BLaER1 (cell line): ENCODE data around the gene IVD.

Experiments used
- H3K27ac ChIP-seq: shearing (Covaris generic); formaldehyde crosslinking; 2 replicates; pipeline ENCODE4 v1.8.1; 2022
- H3K27me3 ChIP-seq: shearing (Covaris generic); formaldehyde crosslinking; 2 replicates; pipeline ENCODE4 v1.8.1; 2022
- H3K36me3 ChIP-seq: shearing (Covaris generic); formaldehyde crosslinking; 2 replicates; pipeline ENCODE4 v1.8.1; 2022
- H3K4me1 ChIP-seq: shearing (Covaris generic); formaldehyde crosslinking; 2 replicates; pipeline ENCODE4 v1.8.1; 2022
- H3K4me2 ChIP-seq: shearing (Covaris generic); formaldehyde crosslinking; 2 replicates; pipeline ENCODE4 v1.8.1; 2022
- H3K4me3 ChIP-seq: shearing (Covaris generic); formaldehyde crosslinking; 2 replicates; pipeline ENCODE4 v1.8.1; 2022
- H3K9ac ChIP-seq: shearing (Covaris generic); formaldehyde crosslinking; 2 replicates; pipeline ENCODE4 v1.8.1; 2022
- H3K9me3 ChIP-seq: shearing (Covaris generic); formaldehyde crosslinking; 2 replicates; pipeline ENCODE4 v1.8.1; 2022
- H4K20me1 ChIP-seq: shearing (Covaris generic); formaldehyde crosslinking; 2 replicates; pipeline ENCODE4 v1.8.1; 2022
- Cebpa-rat ChIP-seq: shearing (Covaris generic); IDR thresholded peaks from 2 replicates; pipeline ENCODE4 v1.8.1; 2022

IVD gene

GRCh38 chr15:40412095-40412759, 6.6 kb downstream of the IVD start:
- H3K9ac ChIP-seq, result no peak overlapping the region
- H3K4me1 ChIP-seq, result peaks cover 8% of the 10 kb centered on the region
- no peak overlapping the region for H3K27ac ChIP-seq
- no peaks in the 10 kb centered on the region for H3K27me3 ChIP-seq
- no peaks in the 10 kb centered on the region for H3K9me3 ChIP-seq
- H3K4me2 ChIP-seq, result no peak overlapping the region
- H3K4me3 ChIP-seq, result no peak overlapping the region
- no peak for TF ChIP-seq Cebpa-rat
- peaks cover 99% of the 10 kb centered on the region for H3K36me3 ChIP-seq
- peaks cover 33% of the 10 kb centered on the region for H4K20me1 ChIP-seq

- H3K9ac ChIP-seq, result no peak overlapping the region
- peaks cover 99% of the 10 kb centered on the region for H3K36me3 ChIP-seq
- no peaks in the 10 kb centered on the region for H3K9me3 ChIP-seq
- H3K4me1 ChIP-seq, result no peaks in the 10 kb centered on the region; the same call in 1 of the 2 replicates
- H3K27ac ChIP-seq, result no peak overlapping the region
- H3K4me2 ChIP-seq, result no peak overlapping the region
- no peaks in the 10 kb centered on the region for H3K27me3 ChIP-seq
- H4K20me1 ChIP-seq, result peaks cover 26% of the 10 kb centered on the region
- H3K4me3 ChIP-seq, result no peak overlapping the region
- no peak for TF ChIP-seq Cebpa-rat
These were observed 7.4 kb downstream of the IVD start for GRCh38 chr15:40413036-40413435.

DNA sequence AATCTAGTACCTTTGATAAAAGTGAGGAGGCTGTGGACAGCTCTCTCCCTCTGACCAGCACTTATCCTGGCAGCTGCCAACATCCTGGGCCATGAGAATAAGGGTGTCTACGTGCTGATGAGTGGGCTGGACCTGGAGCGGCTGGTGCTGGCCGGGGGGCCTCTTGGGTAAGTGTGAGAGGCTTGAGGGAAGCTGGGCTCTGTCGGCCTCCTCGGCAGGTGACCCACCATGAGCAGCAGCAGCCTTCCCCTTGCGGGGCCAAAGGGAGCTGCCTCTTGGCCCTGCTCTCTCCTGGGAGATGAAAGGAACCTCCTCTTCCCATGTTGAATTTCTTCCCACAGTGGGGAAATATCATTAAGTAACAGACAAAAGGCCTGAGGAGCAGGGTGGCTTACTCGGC, 9.2 kb downstream of the IVD start:
- TF ChIP-seq Cebpa-rat, result no peak

GRCh38 chr15:40415226-40415625, 9.6 kb downstream of the IVD start:
- Histone ChIP-seq H3K9ac (no peak overlapping the region), H3K4me1 (no peaks in the 10 kb centered on the region), H4K20me1 (peaks cover 20% of the 10 kb centered on the region), H3K4me3 (no peak overlapping the region), H3K27me3 (no peaks in the 10 kb centered on the region), H3K9me3 (no peaks in the 10 kb centered on the region), H3K4me2 (no peak overlapping the region), H3K36me3 (peaks cover 90% of the 10 kb centered on the region), H3K27ac (no peak overlapping the region)
- TF ChIP-seq Cebpa-rat, result no peak

More for the DNA sequence above, 9.2 kb downstream of the IVD start:
- Histone ChIP-seq H3K36me3 (peaks cover 94% of the 10 kb centered on the region), H4K20me1 (peaks cover 20% of the 10 kb centered on the region), H3K4me2 (no peak overlapping the region), H3K4me3 (no peak overlapping the region), H3K27ac (no peak overlapping the region), H3K4me1 (no peaks in the 10 kb centered on the region), H3K9ac (no peak overlapping the region), H3K27me3 (no peaks in the 10 kb centered on the region), H3K9me3 (no peaks in the 10 kb centered on the region)

DNA sequence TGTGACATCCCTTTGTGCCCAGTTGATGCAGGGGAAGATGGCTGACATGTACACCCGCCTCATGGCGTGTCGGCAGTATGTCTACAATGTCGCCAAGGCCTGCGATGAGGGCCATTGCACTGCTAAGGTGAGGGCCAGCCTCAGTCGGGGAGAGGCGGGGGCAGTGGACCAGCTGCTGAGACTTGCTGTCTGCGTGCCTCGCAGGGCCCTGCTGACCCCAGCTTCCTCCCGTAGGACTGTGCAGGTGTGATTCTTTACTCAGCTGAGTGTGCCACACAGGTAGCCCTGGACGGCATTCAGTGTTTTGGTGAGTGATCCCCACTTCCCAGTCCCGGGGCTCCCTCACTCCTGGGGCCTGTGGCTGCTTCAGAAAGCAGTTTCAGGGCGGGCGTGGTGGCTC, 10.5 kb downstream of the IVD start:
- peaks cover 82% of the 10 kb centered on the region for H3K36me3 ChIP-seq
- no peak for TF ChIP-seq Cebpa-rat
- H3K4me3 ChIP-seq, result no peak overlapping the region
- H3K4me1 ChIP-seq, result peaks cover 4% of the 10 kb centered on the region; the same call in 1 of the 2 replicates
- no peak overlapping the region for H3K4me2 ChIP-seq
- peaks cover 23% of the 10 kb centered on the region for H4K20me1 ChIP-seq
- H3K9ac ChIP-seq, result no peak overlapping the region
- no peak overlapping the region for H3K27ac ChIP-seq
- H3K9me3 ChIP-seq, result no peaks in the 10 kb centered on the region
- H3K27me3 ChIP-seq, result no peaks in the 10 kb centered on the region

DNA sequence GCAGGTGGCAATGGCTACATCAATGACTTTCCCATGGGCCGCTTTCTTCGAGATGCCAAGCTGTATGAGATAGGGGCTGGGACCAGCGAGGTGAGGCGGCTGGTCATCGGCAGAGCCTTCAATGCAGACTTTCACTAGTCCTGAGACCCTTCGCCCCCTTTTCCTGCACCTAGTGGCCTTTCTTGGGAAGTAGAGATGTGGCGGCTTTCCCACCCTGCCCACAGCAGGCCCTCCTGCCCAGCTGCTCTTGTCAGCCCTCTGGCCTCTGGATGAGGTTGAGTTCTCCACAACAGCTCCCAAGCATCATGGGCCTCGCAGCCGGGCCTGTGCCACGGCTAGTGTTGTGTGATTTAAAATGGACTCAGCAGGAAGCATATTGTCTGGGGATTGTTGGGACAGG, 12.5 kb downstream of the IVD start:
- H3K4me2 ChIP-seq, result no peak overlapping the region
- peaks cover 14% of the 10 kb centered on the region; the same call in 1 of the 2 replicates for H4K20me1 ChIP-seq
- no peak for TF ChIP-seq Cebpa-rat
- H3K4me3 ChIP-seq, result no peak overlapping the region
- H3K27ac ChIP-seq, result no peak overlapping the region
- peaks cover 13% of the 10 kb centered on the region for H3K4me1 ChIP-seq
- H3K27me3 ChIP-seq, result no peaks in the 10 kb centered on the region
- no peaks in the 10 kb centered on the region for H3K9me3 ChIP-seq
- peaks cover 61% of the 10 kb centered on the region for H3K36me3 ChIP-seq
- no peak overlapping the region for H3K9ac ChIP-seq

GRCh38 chr15:40420071-40420713, 14.6 kb downstream of the IVD start:
- no peak overlapping the region for H3K27ac ChIP-seq
- H3K27me3 ChIP-seq, result no peaks in the 10 kb centered on the region
- peaks cover 13% of the 10 kb centered on the region for H3K4me1 ChIP-seq
- no peak overlapping the region for H3K9ac ChIP-seq
- H4K20me1 ChIP-seq, result peaks cover 12% of the 10 kb centered on the region; the same call in 1 of the 2 replicates
- H3K36me3 ChIP-seq, result peaks cover 40% of the 10 kb centered on the region
- no peak for TF ChIP-seq Cebpa-rat
- H3K4me2 ChIP-seq, result no peak overlapping the region
- no peaks in the 10 kb centered on the region for H3K9me3 ChIP-seq
- H3K4me3 ChIP-seq, result no peak overlapping the region

DNA sequence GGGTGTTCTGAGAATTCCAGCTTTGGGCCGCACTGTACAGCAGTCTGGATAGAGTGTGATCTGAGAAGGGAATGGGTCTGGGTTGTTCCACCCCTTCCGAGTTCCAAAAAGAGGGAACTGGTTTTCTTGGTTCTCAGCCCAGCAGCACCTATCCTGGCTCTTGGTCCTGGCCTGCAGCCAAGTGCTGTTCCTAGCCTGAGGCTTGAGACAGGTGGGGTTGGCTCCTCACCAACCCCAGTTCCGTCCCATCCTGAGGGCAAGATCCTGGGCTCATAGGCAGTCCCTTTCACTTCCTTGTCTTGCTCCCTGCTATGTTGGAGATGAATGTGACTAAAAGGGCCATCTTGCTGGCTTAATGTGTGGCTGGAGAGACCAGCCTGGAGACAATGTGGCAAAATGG, 15.2 kb downstream of the IVD start:
- Histone ChIP-seq H3K9ac (no peak overlapping the region), H3K4me2 (no peak overlapping the region; the same call in 1 of the 2 replicates), H3K4me3 (no peak overlapping the region), H3K4me1 (peaks cover 16% of the 10 kb centered on the region), H3K27ac (no peak overlapping the region), H3K27me3 (no peaks in the 10 kb centered on the region), H3K36me3 (peaks cover 34% of the 10 kb centered on the region), H3K9me3 (no peaks in the 10 kb centered on the region), H4K20me1 (peaks cover 12% of the 10 kb centered on the region; the same call in 1 of the 2 replicates)
- TF ChIP-seq Cebpa-rat, result no peak

DNA sequence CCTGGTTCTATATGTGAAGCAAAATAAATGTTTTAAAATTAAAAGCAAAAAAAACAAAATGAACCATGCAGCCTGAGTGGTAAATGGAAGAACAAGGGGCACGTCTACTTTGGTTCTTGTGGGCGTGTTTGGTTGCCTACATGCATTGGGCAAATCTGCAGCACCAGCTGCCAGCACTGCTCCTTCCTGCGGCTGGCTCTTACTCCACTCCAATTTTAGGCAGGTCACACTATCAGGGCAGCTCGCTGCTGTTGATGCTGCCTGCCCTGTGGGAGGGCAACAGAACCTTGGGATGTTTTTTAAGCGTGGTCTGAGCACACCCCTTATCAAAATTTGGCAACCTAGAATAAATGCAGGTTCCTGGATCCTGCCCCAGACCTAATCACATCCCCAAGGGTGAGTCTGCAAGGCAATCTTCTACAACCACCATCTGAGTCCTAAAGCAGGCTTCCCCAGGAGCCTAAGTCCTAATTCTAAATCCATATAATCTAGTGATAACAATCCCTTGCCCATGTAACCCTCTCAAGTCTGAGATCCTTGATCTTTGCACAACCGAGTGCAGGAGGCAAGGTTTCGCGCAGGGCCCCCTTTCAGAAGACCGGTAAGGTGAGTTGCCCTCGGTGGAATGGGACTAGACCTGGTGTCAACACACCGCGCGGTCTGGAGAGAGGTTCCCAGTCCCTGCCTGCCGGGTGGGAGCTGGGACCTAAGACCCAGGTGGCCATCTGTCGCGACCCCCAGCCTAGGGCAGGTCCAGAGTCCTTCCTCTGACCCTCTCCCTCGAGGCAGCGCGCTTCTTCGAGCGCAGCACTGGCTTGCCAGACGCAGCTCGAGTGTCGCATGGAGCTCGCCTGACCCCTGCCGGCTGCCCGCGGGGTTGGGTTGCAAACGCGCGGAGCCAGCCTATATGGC, 15.9 kb downstream of the IVD start:
- Histone ChIP-seq H3K27me3 (no peaks in the 10 kb centered on the region), H3K4me3 (no peak overlapping the region), H3K9me3 (no peaks in the 10 kb centered on the region), H4K20me1 (peaks cover 12% of the 10 kb centered on the region; the same call in 1 of the 2 replicates), H3K4me2 (peak overlapping the region; percentile 56), H3K9ac (no peak overlapping the region), H3K27ac (no peak overlapping the region), H3K36me3 (peaks cover 27% of the 10 kb centered on the region), H3K4me1 (peaks cover 23% of the 10 kb centered on the region)
- TF ChIP-seq Cebpa-rat, result no peak
